Stimulated activated CD4-positive, alpha-beta T cell treated with anti-CD3 and anti-CD28 coated beads, Interleukin-1b, Interleukin-23, amount 100 ng/mL, for 24 hours (primary cell): Measurements from ENCODE around the gene CNN2.

Experiments used
- DNase-seq, 4 experiments: peaks; one replicate each; pipeline ENCODE4 v3.0.0-alpha.2; 2020; ENCODE audit warnings: low read depth in 4 of 4, low spot score in 1 of 4

The CNN2 gene

DNA sequence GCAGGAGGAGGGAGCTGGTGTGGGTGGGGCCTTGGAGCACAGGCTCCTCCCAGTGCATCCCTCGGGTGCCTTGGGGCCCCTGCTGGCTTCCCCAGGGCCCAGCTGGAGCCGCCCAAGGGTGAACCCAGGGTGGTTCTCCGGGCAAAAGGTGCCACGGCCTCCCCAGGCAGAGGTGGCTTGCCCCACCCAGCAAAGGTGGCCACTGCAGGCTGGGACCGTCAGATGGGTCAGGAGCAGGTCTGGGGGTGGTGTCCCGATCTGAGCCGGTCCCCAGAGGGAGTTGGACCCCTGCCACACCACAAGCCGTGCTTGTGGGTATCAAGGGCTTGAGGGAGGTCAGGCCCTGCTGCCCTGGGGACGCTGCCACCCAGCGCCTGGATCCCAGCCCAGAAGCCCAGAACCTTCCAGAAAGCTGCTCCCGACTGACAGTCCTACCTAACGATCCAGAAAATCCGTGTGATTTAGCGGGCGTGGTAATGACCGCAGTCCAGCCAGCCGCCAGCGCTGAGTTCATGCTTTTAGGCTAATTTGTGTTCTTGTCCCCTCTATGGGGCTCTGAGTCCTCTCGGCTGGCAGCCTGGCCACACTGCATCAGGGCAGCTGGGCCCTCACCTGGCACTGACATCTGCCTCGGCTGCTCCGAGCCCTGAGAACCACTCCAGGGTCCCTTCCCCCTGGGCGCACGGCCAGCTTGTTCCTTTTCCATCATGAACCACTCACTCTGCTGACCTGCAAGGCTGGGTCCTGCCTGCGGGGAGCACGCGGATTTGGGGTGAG is 31.2 kb upstream of the CNN2 start:
- no peak for DNase-seq

DNA sequence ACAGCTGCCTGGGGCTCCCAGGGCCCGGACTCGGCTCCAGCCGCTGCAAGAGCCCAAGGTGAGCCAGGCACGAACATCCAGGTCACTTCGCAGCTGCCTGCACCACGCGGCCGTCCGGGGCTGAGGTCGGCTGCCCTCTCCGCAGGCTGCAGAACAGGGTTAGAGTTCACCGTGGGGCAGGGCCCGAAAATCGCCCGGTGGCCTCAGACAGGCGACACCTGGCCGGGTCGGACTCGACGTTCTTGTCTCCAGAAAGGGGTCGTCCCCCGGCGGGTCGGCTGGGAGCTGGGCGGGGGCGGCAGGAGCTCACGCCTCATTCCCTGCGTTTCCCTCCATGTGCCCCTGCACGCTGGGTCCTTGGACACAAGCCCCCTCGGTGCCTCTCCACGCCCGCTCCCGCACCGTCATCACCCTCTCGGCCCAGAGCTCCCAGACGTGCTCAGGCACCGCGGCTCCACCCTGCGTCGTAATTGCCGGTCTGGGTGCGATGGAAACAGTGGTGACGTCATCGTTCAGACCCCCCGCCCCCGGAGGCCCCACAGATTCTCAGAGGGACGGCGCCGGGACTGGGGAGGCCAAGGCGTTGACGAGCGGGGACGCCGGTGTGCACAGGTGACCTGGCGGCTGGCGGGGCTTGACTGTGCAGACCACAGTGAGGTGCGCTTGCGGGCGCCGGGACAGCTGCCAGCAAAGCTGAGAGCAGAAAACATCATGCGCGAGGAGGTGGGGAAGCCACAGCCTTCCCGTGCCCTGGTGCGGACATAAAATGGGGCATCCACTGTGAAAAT is 30.2 kb upstream of the CNN2 start:
- DNase-seq: peak in 2 of 4 experiments; percentile 34 to 54

DNA sequence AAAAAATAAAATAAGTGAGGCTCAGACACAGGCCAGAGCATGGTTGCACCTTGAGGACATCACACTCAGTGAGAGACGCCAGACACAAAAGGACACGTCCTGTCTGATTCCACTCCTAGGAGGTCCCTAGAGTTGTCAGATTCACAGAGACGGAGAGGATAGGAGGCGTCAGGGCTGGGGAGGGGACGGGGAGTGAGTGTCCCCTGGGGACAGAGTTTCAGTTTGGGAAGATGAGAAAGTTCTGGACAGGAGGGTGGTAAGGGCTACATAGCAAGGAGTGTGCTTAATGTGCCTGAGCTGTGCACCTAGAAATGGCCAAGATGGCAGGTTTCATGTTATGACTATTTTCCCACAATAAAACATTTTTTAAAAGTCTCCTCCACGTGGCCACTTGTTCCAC is 28.3 kb upstream of the CNN2 start:
- no peak for DNase-seq

DNA sequence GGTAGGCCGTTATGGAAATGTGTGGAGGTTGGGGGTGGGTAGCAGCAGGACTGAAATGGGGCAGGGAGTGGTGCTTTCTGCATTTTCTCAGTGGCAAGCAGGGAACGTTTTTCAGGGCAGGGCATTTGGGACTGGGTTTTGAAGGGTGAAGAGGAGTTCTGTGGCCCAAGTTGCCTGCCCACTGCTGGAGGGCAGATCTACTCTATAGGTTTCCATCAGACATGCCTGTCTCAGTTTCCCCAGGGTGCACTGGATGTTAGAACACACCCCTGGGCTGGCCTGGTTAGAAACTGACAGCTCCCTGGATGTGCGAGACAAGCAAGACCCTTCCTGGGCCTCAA is 27.1 kb upstream of the CNN2 start:
- no peak for DNase-seq

DNA sequence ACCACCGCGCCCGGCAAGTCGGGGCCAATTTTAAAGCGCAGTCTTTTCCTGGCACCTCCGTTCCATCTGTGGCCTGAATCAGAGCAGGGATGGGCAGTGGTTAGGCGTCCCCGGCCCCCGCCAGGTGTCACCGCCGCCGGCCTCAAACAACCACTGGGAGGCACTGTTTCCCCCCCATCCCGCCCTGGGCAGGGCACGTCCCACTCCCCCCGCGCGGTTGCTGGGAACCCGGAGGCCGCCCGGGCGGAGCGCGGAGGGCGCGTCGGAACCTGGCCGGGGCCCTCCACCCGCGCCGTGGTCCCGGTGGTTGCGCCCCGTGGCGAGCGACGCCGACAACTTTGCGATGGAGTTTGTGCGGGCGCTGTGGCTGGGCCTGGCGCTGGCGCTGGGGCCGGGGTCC is 26.3 kb upstream of the CNN2 start, which contains the start of gene GRIN3B:
TSS of gene GRIN3B (plus strand) at position 325 of the 400 bp plus-strand sequence. CDS start at position 344, 19 bp downstream.
- peak in 2 of 4 experiments; percentile 42 to 69 for DNase-seq

DNA sequence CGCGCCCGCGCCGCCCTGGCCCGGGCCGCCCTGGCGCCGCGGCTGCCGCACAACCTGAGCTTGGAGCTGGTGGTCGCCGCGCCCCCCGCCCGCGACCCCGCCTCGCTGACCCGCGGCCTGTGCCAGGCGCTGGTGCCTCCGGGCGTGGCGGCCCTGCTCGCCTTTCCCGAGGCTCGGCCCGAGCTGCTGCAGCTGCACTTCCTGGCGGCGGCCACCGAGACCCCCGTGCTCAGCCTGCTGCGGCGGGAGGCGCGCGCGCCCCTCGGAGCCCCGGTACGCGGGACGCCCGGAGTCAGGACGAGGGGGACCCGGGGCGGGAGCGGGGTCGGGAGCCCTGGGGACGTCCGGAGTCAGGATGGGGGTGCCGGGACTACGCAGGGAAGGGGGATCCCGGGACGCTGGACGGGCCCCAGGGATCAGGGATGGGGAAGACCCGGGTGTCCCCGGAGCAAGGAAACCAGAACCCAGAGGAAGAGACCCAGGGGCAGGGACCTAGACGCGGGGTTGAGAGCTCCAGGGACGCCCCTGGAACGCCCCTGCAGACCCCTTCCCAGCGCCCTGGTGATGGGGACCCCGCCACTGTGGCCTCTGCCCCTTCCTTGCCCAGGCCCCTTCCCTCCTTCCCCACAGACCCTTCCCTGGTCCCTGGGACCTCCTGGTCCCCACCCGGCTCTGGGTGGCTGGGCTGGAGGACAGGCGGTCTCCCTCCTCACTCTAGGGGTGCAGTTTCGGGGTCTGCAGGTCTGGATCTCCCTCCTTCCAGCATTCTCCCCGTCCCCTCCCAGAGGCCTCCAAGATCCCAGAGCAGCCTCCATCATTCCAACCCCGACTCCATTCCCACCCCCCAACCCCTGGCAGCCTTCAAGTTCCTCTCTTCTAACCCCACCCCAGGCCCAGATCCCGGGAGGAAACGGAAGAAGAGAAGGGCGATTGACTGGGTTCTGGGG is 25.5 kb upstream of the CNN2 start:
- DNase-seq: no peak

DNA sequence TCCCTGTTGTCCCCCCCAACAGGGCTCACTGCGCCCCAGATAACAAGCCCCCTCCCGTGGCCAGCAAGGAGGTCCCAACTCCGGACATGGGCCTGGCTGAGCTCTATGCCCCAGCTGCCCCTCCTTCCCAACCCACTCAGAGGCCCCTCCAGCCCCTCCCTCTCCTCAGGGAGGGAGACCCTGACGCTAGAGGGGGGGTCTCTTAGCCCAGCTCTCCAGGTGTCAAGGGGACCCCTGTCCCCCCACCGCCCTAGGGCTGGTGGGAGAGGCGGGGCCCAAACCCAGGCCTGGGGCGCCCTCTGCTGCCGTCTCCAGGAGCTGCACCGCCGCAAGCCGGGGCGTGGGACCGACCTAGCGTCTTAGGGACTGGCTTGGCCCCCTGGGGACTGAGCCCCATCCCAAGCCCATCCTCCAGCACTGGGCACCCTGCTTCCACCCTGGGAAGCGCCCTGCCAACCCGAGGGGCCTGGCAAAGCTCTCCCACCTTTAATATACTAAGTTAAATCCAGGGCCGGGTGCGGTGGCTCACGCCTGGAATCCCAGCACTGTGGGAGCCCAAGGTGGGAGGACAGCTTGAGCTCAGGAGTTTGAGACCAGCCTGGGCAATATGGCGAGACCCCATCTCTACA is 24.8 kb upstream of the CNN2 start:
- DNase-seq: peak in 3 of 4 experiments; percentile 56 to 64 (median 57)

DNA sequence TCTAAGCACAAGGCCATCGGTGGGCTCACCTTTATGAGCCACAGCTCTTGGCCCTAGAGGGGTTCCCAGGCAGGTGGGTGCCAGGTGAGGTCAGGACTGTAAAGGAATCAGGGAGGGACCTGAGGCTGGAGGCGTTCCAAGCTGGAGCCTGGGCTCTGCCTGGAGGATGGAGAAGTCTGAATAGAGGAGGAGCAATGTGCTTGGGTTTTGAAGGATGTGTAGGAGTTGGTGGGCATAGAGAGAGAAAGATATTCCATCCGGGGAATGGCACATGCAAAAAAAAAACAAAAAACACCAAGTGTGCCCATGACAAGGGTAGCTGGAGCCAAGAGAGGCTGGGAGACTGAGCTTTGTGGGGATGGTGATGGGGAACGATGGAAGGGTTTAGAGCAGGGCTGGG is 23.8 kb upstream of the CNN2 start:
- DNase-seq: no peak

DNA sequence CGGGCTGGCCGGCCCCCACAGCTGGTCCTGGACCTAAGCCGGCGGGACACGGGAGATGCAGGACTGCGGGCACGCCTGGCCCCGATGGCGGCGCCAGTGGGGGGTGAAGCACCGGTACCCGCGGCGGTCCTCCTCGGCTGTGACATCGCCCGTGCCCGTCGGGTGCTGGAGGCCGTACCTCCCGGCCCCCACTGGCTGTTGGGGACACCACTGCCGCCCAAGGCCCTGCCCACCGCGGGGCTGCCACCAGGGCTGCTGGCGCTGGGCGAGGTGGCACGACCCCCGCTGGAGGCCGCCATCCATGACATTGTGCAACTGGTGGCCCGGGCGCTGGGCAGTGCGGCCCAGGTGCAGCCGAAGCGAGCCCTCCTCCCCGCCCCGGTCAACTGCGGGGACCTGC is 23.1 kb upstream of the CNN2 start:
- DNase-seq: no peak

DNA sequence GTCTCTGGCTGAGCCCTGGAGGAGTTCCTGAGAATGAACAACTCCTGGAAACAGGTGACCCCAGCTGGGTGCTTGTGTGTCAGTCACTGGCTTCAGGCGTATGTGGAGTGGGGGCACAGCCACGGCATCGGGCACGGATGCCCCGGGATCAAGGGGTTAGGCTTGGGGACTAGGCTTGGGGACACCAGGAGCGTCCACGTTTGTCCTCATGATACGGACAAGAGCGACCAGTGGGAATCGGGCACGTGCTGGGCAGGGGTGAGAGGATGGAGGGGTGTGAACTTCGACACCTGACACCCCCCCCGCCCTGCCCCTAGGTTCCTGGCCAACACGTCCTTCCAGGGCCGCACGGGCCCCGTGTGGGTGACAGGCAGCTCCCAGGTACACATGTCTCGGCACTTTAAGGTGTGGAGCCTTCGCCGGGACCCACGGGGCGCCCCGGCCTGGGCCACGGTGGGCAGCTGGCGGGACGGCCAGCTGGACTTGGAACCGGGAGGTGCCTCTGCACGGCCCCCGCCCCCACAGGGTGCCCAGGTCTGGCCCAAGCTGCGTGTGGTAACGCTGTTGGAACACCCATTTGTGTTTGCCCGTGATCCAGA is 22.1 kb upstream of the CNN2 start:
- DNase-seq: no peak

DNA sequence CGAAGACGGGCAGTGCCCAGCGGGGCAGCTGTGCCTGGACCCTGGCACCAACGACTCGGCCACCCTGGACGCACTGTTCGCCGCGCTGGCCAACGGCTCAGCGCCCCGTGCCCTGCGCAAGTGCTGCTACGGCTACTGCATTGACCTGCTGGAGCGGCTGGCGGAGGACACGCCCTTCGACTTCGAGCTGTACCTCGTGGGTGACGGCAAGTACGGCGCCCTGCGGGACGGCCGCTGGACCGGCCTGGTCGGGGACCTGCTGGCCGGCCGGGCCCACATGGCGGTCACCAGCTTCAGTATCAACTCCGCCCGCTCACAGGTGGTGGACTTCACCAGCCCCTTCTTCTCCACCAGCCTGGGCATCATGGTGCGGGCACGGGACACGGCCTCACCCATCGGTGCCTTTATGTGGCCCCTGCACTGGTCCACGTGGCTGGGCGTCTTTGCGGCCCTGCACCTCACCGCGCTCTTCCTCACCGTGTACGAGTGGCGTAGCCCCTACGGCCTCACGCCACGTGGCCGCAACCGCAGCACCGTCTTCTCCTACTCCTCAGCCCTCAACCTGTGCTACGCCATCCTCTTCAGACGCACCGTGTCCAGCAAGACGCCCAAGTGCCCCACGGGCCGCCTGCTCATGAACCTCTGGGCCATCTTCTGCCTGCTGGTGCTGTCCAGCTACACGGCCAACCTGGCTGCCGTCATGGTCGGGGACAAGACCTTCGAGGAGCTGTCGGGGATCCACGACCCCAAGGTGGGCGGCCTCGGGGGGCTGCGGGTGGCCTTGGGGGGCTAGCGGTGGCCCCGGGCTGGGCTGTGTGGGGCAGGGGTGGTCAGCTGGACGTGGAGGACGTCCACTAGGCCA is 21.4 kb upstream of the CNN2 start:
- no peak for DNase-seq

DNA sequence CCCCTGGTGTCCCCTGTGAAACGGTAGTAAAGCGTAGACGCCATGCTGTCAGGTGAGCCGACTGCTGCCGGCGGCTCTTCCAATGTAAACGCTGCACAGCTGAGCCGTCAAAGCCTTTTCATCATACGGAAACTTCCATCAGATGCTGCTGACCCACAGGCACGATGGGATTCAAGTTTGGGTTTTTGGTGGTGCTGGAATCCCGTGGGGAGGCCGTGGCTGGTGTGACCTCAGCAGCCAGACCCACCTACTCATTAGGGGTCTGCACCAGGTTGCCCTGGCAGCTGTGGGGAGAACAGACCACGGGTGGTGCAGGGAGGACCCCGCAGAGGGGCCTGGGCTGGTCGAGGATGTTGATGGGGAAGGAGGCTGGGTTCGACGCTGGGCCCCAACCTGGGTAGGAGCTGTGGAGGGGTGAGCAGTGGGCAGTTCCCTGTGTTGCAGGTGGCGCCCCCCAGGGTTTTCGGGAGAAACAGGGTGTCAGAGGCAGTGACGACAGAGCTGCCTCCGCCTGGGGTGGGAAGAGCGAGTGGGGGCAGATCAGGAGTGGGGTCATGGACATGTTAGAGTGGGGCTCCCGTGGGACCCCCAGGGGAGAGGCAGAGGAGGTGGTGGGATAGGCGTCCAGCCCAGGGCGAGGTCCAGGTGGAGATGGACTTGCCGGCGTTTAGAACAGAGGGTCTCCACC is 19.6 kb upstream of the CNN2 start:
- DNase-seq: no peak

DNA sequence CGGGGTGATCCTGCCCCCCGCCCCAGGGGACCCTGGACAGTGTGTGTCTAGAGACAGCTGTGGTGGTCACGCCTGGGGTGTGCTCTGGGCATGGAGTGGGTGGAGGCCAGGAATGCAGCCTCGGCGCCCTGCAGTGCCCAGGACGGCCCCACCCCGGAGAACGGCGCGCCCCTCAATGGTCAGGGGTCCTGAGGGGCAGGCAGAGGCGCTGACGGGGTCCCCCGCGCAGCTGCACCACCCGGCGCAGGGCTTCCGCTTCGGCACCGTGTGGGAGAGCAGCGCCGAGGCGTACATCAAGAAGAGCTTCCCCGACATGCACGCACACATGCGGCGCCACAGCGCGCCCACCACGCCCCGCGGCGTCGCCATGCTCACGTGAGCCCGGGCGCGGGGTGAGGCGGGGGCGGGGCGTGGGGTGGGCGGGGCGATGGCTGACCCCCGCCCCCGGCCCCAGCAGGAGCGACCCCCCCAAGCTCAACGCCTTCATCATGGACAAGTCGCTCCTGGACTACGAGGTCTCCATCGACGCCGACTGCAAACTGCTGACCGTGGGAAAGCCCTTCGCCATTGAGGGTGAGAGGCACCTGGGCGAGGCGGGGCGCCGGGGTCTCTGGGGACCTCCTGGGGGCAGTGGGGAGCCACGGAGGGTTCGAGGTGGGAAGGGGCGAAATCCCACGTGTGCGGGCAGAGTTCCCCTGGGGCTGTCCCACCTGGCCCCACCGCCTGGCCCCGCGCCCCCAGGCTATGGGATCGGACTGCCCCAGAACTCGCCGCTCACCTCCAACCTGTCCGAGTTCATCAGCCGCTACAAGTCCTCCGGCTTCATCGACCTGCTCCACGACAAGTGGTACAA is 18.8 kb upstream of the CNN2 start:
- no peak for DNase-seq

DNA sequence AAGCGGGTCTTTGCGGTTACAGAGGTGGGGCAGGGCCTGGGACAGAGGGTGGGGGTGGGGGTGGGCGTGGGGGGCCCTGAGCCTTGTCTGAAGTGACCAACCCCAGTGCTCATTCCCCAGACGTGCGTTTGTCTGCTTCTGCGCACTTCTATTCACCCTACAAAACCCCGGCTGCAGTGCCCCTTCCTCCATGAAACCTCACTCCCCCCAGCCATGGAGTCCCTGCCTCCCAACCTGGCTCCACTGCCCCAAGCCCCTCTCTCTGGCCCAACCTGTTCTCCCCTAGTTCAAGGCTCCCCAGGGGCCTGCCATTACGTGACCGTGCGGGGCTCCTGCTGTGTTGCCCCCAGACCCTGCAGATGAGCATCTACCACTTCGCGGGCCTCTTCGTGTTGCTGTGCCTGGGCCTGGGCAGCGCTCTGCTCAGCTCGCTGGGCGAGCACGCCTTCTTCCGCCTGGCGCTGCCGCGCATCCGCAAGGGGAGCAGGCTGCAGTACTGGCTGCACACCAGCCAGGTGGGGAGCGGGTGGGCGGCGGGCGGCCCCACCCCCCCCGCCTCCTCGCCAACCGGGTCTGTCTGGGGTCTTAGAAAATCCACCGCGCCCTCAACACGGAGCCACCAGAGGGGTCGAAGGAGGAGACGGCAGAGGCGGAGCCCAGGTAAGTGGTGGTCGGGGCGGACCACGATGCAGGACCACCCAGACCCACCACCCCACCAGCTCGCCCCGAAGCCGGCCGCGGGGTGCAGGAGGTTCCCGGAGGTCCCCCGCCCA is 18.0 kb upstream of the CNN2 start:
- DNase-seq: no peak

DNA sequence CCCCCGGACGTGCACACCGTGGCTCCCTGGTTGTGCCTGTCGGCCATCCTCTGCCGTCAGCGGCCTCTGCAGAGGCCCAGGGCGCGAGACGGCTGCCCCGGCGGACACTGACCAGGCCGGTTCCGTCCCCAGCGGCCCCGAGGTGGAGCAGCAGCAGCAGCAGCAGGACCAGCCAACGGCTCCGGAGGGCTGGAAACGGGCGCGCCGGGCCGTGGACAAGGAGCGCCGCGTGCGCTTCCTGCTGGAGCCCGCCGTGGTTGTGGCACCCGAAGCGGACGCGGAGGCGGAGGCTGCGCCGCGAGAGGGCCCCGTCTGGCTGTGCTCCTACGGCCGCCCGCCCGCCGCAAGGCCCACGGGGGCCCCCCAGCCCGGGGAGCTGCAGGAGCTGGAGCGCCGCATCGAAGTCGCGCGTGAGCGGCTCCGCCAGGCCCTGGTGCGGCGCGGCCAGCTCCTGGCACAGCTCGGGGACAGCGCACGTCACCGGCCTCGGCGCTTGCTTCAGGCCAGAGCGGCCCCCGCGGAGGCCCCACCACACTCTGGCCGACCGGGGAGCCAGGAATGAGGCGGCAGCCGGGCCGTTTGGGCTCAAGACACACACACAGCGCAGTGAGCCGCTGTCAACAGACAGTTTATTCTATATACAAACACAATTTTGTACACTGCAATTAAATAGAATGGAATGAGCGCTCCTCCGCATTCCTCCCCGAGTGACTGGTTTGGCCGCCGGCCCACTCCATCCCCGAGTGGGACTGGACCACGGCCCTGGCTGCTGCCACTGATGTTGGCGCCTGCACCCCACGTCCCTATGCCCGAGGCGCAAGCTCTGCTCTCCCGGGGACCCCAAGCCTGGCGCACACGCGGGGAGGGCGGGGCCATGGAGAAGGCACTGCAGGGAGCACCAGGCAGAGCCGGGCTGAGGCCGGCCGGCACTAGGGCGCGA is 17.1 kb upstream of the CNN2 start:
- no peak for DNase-seq

DNA sequence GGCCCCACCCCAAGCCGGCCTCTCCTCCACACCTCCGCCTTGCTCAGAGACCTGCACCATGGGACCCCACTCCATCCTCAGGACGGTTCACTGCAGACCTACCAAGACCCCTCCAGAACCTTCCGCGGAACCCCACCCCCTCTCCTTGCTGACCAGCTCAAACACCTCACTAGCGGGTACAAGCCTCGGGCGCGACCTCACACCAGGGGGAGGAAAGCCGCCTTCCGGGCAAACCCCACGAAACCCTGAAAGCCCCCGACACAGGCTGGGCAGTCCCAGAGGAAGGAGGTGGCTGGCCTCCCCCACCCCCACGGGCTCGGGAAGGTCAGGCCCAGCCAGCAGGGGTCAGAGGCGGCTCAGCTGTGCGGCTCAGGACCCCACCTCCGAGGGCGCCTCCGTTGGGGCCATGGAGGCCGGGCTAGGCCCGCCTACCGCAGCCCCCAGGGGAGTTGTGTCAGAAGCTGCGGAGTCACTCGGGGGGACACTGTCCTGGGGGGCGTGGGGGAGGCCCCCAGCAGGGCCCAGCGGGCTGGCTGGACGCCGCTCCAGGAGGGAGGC is 16.3 kb upstream of the CNN2 start:
- no peak for DNase-seq
